ENCODE data around the gene PPP1R12A. TPM values are rescaled to one million over a fixed set of nuclear protein-coding genes. Genes with fewer than 3 reads are reported as not detected.
A peak's percentile ranks its signal among the peaks of the same experiment; 100 is the strongest.

The PPP1R12A gene
- total and polyA plus RNA-seq, 9 of the 15 experiments (the other 6 are each of a cell fraction or from before 2014, with no cell fraction given), result 26.4 to 119 (median 53.3) TPM

DNA sequence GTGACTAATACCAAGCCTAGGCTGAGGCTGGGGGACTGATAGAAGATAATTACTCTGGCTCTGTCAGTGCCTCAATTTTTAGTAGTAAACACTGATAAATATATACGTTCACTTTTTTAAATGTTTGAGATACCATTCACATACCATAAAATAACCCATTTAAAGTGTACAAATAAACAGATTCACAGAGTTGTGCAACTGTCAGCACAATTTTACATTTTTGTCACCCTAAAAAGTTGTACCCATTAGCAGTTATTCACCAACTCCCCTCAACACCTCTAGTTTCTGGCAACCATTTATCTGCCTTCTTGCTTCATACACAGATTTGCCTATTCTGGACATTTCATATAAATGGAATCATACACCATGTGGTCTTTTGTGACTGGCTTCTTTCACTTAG is 15.1 kb downstream of the PPP1R12A start:
- FAIRE-seq (no peak), DNase-seq (ENCODE audit: extremely low read depth in 1 of 4, low spot score in 3 of 4) (no peak), ATAC-seq (no peak)
- Histone ChIP-seq H3K36me3 (ENCODE audit: control insufficient read depth, insufficient read depth, low read length) (peaks cover 11% of the 10 kb centered on the region; the same call in 2 of the 3 replicates), H3K27me3 (ENCODE audit: control insufficient read depth in 2 of 2, insufficient read depth in 2 of 2, low read length in 2 of 2) (no peaks in the 10 kb centered on the region), H4K20me1 (replicated peaks; ENCODE audit: control insufficient read depth, insufficient read depth, low read length) (peaks cover 11% of the 10 kb centered on the region; the same call in 1 of the 2 replicates), H3K9ac (ENCODE audit: insufficient read depth in 1 of 2, low read depth in 2 of 2, low read length in 2 of 2) (no peak overlapping the region), H3K9me3 (replicated peaks; ENCODE audit: control insufficient read depth, insufficient read depth, low read depth, low read length) (no peaks in the 10 kb centered on the region), H3K79me2 (ENCODE audit: control insufficient read depth, insufficient read depth, low read length) (peaks cover 96% of the 10 kb centered on the region), H3K27ac (ENCODE audit: extremely low read depth, low read depth, low read length) (no peak overlapping the region), H3K4me1 (replicated peaks in 1 of 2; ENCODE audit: control insufficient read depth in 2 of 2, insufficient read depth in 2 of 2, low read length in 2 of 2) (peaks cover 0 to 11% of the 10 kb centered on the region in 2 experiments; a peak in 2 of 5 replicates), H2AFZ (ENCODE audit: low read depth, low read length) (no peak overlapping the region), H3K9me1 (ENCODE audit: control insufficient read depth, insufficient read depth, low read length) (no peaks in the 10 kb centered on the region), H3K4me3 (no peak overlapping the region), H3K4me2 (ENCODE audit: insufficient read depth, low read length) (no peak overlapping the region)
- CTCF ChIA-PET (ENCODE audit: low intra/inter-chr PET ratio), result no interaction called here
- in situ Hi-C loops (cut with MboI) (no loop called here), intact Hi-C loops (cut with micrococcal nuclease) (no loop called here)
- 79% methylated on average over 1 of the region's 1 CpG for WGBS (ENCODE audit: insufficient coverage, low coverage, missing lambda C conversion rate)
- TF ChIP-seq TEAD4 (IDR thresholded peaks at IDR 0.05; ENCODE audit: low read length), result no peak
- TF ChIP-seq TEAD4 (CRISPR knock-in tag; IDR thresholded peaks at IDR 0.05; ENCODE audit: borderline replicate concordance), result no peak
- peak; percentile 43; the same call in 1 of the 2 replicates for TF ChIP-seq ZNF316 (IDR thresholded peaks at IDR 0.05)
- TF ChIP-seq MAFF (IDR thresholded peaks at IDR 0.05; ENCODE audit: low read length), result peak; percentile 19; the same call in 1 of the 2 replicates
- no TSS peak for BruUV-seq (replicated peaks)
- POLR2A ChIA-PET, result no interaction called here

- in situ Hi-C loops (cut with MboI), result no loop called here
- no peaks in the 10 kb centered on the region for H3K27me3 ChIP-seq (ENCODE audit: control insufficient read depth in 2 of 2, insufficient read depth in 2 of 2, low read length in 2 of 2)
- intact Hi-C loops (cut with micrococcal nuclease), result no loop called here
- H3K9me3 ChIP-seq (replicated peaks; ENCODE audit: control insufficient read depth, insufficient read depth, low read depth, low read length), result no peaks in the 10 kb centered on the region
- TF ChIP-seq PRPF4 (IDR thresholded peaks at IDR 0.05; ENCODE audit: insufficient read depth, low read depth, low read length, poor library complexity, severe bottlenecking) (no peak), MBD1 (CRISPR knock-in tag; IDR thresholded peaks at IDR 0.05) (no peak), DDX20 (tag; IDR thresholded peaks at IDR 0.05; ENCODE audit: low read depth) (no peak)
- TF ChIP-seq, protein P1, sequence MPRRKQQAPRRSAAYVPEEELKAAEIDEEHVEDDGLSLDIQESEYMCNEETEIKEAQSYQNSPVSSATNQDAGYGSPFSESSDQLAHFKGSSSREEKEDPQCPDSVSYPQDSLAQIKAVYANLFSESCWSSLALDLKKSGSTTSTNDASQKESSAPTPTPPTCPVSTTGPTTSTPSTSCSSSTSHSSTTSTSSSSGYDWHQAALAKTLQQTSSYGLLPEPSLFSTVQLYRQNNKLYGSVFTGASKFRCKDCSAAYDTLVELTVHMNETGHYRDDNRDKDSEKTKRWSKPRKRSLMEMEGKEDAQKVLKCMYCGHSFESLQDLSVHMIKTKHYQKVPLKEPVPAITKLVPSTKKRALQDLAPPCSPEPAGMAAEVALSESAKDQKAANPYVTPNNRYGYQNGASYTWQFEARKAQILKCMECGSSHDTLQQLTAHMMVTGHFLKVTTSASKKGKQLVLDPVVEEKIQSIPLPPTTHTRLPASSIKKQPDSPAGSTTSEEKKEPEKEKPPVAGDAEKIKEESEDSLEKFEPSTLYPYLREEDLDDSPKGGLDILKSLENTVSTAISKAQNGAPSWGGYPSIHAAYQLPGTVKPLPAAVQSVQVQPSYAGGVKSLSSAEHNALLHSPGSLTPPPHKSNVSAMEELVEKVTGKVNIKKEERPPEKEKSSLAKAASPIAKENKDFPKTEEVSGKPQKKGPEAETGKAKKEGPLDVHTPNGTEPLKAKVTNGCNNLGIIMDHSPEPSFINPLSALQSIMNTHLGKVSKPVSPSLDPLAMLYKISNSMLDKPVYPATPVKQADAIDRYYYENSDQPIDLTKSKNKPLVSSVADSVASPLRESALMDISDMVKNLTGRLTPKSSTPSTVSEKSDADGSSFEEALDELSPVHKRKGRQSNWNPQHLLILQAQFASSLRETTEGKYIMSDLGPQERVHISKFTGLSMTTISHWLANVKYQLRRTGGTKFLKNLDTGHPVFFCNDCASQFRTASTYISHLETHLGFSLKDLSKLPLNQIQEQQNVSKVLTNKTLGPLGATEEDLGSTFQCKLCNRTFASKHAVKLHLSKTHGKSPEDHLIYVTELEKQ (CRISPR knock-in tag; IDR thresholded peaks at IDR 0.05), result no peak
- no peak overlapping the region for H3K27ac ChIP-seq (ENCODE audit: extremely low read depth, low read depth, low read length)
- no peak overlapping the region for H3K4me3 ChIP-seq
- no peaks in the 10 kb centered on the region for H3K9me1 ChIP-seq (ENCODE audit: control insufficient read depth, insufficient read depth, low read length)
- BruUV-seq (replicated peaks), result no TSS peak
- ChIA-PET POLR2A (no interaction called here), CTCF (ENCODE audit: low intra/inter-chr PET ratio) (no interaction called here)
- peaks cover 5 to 11% of the 10 kb centered on the region in 2 experiments; a peak in 3 of 5 replicates for H3K4me1 ChIP-seq (replicated peaks in 1 of 2; ENCODE audit: control insufficient read depth in 2 of 2, insufficient read depth in 2 of 2, low read length in 2 of 2)
- FAIRE-seq (no peak), ATAC-seq (no peak), DNase-seq (ENCODE audit: extremely low read depth in 1 of 4, low spot score in 3 of 4) (no peak)
- no peak overlapping the region for H2AFZ ChIP-seq (ENCODE audit: low read depth, low read length)
- H3K36me3 ChIP-seq (ENCODE audit: control insufficient read depth, insufficient read depth, low read length), result peaks cover 11% of the 10 kb centered on the region; the same call in 2 of the 3 replicates
- peaks cover 25% of the 10 kb centered on the region for H4K20me1 ChIP-seq (replicated peaks; ENCODE audit: control insufficient read depth, insufficient read depth, low read length)
- WGBS (ENCODE audit: insufficient coverage, low coverage, missing lambda C conversion rate), result 100% methylated on average over 2 of the region's 2 CpGs
- H3K9ac ChIP-seq (ENCODE audit: insufficient read depth in 1 of 2, low read depth in 2 of 2, low read length in 2 of 2), result no peak overlapping the region
- H3K79me2 ChIP-seq (ENCODE audit: control insufficient read depth, insufficient read depth, low read length), result peaks cover 96% of the 10 kb centered on the region
- H3K4me2 ChIP-seq (ENCODE audit: insufficient read depth, low read length), result no peak overlapping the region
Observed at GRCh38 chr12:79916826-79917225, 18.1 kb downstream of the PPP1R12A start.

Data from K562 (cell line).